IMR-90 (cell line): ENCODE results near the gene MUC5AC.

Experiments used
- BHLHE40 ChIP-seq: fragments of 150-350 bp; IDR thresholded peaks from 2 replicates; pipeline ENCODE4 v1.6.1; 2016; ENCODE audit warnings: mild to moderate bottlenecking, low read depth, low read length
- POLR2A ChIP-seq: IDR thresholded peaks from 2 replicates; pipeline ENCODE4 v1.6.1; 2012; ENCODE audit warnings: mild to moderate bottlenecking, low read depth, low read length
- RAD21 ChIP-seq: IDR thresholded peaks from 2 replicates; pipeline ENCODE4 v1.6.1; 2012; ENCODE audit warnings: low read length, improper control_type of control experiment
- TF ChIP-seq, protein P1 (sequence below): conservative IDR thresholded peaks from 2 replicates; pipeline ENCODE4 v1.5.1; 2012; ENCODE audit warnings: mild to moderate bottlenecking, low read depth, low read length, improper control_type of control experiment

DNA sequence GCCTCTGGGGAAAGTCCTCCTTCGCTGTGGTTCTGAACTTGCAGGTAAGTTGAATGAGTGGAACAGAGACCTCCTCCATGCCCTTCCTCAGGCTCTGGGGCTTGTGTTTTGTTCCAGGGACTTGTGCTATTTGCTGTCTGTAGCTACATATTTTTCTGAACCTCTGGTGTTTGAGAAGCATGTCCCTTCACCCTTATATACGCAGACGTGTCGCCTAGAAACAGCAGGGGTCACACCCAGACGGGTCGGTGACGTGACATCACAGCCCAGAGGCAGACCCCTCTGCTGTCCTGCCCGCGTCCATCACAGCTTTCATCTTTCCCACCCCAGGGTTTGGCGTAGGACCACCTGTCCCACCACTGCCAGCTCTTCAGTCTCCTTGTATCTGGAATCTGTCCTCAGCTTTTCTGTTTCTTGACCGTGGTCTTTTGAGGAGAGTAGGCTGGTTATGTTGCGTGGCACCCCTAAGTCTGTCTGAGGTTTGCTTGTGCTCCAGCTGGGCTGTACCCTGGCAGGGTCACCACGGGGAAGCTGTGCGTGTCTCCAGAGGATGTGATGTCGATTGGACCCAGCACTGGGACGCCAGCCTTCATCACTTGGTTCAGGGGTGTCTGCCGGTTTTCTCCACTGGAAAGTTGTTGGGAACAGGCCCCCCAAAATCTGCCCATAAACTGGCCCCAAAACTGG is 51.8 kb downstream of the MUC5AC start:
- TF ChIP-seq POLR2A (no peak), RAD21 (no peak), BHLHE40 (no peak)
- TF ChIP-seq, protein P1, sequence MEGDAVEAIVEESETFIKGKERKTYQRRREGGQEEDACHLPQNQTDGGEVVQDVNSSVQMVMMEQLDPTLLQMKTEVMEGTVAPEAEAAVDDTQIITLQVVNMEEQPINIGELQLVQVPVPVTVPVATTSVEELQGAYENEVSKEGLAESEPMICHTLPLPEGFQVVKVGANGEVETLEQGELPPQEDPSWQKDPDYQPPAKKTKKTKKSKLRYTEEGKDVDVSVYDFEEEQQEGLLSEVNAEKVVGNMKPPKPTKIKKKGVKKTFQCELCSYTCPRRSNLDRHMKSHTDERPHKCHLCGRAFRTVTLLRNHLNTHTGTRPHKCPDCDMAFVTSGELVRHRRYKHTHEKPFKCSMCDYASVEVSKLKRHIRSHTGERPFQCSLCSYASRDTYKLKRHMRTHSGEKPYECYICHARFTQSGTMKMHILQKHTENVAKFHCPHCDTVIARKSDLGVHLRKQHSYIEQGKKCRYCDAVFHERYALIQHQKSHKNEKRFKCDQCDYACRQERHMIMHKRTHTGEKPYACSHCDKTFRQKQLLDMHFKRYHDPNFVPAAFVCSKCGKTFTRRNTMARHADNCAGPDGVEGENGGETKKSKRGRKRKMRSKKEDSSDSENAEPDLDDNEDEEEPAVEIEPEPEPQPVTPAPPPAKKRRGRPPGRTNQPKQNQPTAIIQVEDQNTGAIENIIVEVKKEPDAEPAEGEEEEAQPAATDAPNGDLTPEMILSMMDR, result no peak
